Liver (tissue), 3 donors: ENCODE results near the gene SDK2.

Source experiments
- EGR1 ChIP-seq, 2 donors: IDR thresholded peaks; 2 replicates each; pipeline ENCODE4 v1.6.1; 2016 to 2018; ENCODE audit warnings: antibody characterized with exemption in 2 of 2, low read depth in 2 of 2
- FOXA1 ChIP-seq: IDR thresholded peaks from 2 replicates; pipeline ENCODE4 v1.6.1; 2016; ENCODE audit warnings: antibody characterized with exemption
- GABPA ChIP-seq, 2 donors: IDR thresholded peaks in 1 of 2; conservative IDR thresholded peaks in 1 of 2; 2 replicates each; pipeline ENCODE4 v1.6.1; 2016; ENCODE audit warnings: antibody characterized with exemption in 2 of 2, mild to moderate bottlenecking in 1 of 2, moderate library complexity in 1 of 2
- HNF4G ChIP-seq: IDR thresholded peaks from 2 replicates; pipeline ENCODE4 v1.6.1; 2016; ENCODE audit warnings: antibody characterized with exemption
- JUND ChIP-seq, 2 donors: IDR thresholded peaks; 2 replicates each; pipeline ENCODE4 v1.6.1; 2016; ENCODE audit warnings: antibody characterized with exemption in 2 of 2
- NR2F2 ChIP-seq: IDR thresholded peaks from 2 replicates; pipeline ENCODE4 v1.6.1; 2016; ENCODE audit warnings: antibody characterized with exemption
- RAD21 ChIP-seq, 2 donors: IDR thresholded peaks; 2 replicates each; pipeline ENCODE4 v1.6.1; 2016; ENCODE audit warnings: antibody characterized with exemption in 2 of 2, mild to moderate bottlenecking in 2 of 2
- RXRA ChIP-seq, 2 donors: IDR thresholded peaks; 2 replicates each; pipeline ENCODE4 v1.6.1; 2017 to 2018; ENCODE audit warnings: antibody characterized with exemption in 2 of 2, mild to moderate bottlenecking in 1 of 2
- SP1 ChIP-seq: IDR thresholded peaks from 2 replicates; pipeline ENCODE4 v1.6.1; 2018; ENCODE audit warnings: antibody characterized with exemption, mild to moderate bottlenecking
- YY1 ChIP-seq: IDR thresholded peaks from 2 replicates; pipeline ENCODE4 v1.6.1; 2016; ENCODE audit warnings: antibody characterized with exemption, mild to moderate bottlenecking
- TF ChIP-seq, protein P1 (sequence below): fragments of 150-350 bp; IDR thresholded peaks from 2 replicates; pipeline ENCODE4 v1.5.1; 2017; ENCODE audit warnings: improper control_type of control experiment, low read depth, low read length; ENCODE audit not compliant: missing input control
- TF ChIP-seq, protein P2 (sequence below): IDR thresholded peaks from 2 replicates; pipeline ENCODE4 v1.6.1; 2016; ENCODE audit warnings: antibody characterized with exemption
- TF ChIP-seq, protein P3 (sequence below): IDR thresholded peaks from 2 replicates; pipeline ENCODE4 v1.6.1; 2016; ENCODE audit warnings: antibody characterized with exemption, mild to moderate bottlenecking
- TF ChIP-seq, protein P4 (sequence below): IDR thresholded peaks from 2 replicates; pipeline ENCODE4 v1.6.1; 2016; ENCODE audit warnings: antibody characterized with exemption
- donor health status: healthy.
- donor health status: healthy.

DNA sequence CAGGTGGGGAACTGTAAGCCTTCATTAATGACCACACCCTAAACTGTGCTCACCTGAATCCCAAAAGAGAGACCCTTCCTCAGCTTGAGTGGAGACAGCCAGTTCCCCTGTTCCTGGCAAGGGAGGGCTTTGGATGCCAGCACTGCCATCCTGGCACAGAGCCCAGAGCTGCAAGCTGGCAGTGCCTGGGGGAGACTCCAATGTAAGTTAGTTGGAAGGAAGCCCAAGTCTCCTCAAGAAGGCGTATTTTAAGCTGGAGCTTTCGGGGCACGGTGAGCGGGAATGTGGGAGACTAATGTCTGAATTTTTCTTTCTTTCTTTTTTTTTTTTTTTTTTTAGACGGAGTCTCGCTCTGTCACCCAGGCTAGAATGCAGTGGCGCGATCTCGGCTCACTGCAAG is 337.1 kb downstream of the SDK2 start:
- TF ChIP-seq RXRA (IDR thresholded peaks at IDR 0.05) (no peak), YY1 (no peak), NR2F2 (no peak), RAD21 (IDR thresholded peaks at IDR 0.05) (no peak), JUND (IDR thresholded peaks at IDR 0.05) (no peak), FOXA1 (no peak), SP1 (no peak), HNF4G (no peak), EGR1 (IDR thresholded peaks at IDR 0.05; ENCODE audit: low read depth in 2 of 2) (no peak), GABPA (IDR thresholded peaks at IDR 0.05 in 1 of 2, conservative IDR thresholded peaks at IDR 0.05 in 1 of 2) (no peak)
- TF ChIP-seq, protein P1, sequence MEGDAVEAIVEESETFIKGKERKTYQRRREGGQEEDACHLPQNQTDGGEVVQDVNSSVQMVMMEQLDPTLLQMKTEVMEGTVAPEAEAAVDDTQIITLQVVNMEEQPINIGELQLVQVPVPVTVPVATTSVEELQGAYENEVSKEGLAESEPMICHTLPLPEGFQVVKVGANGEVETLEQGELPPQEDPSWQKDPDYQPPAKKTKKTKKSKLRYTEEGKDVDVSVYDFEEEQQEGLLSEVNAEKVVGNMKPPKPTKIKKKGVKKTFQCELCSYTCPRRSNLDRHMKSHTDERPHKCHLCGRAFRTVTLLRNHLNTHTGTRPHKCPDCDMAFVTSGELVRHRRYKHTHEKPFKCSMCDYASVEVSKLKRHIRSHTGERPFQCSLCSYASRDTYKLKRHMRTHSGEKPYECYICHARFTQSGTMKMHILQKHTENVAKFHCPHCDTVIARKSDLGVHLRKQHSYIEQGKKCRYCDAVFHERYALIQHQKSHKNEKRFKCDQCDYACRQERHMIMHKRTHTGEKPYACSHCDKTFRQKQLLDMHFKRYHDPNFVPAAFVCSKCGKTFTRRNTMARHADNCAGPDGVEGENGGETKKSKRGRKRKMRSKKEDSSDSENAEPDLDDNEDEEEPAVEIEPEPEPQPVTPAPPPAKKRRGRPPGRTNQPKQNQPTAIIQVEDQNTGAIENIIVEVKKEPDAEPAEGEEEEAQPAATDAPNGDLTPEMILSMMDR: no peak
- TF ChIP-seq, protein P2, sequence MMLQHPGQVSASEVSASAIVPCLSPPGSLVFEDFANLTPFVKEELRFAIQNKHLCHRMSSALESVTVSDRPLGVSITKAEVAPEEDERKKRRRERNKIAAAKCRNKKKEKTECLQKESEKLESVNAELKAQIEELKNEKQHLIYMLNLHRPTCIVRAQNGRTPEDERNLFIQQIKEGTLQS: no peak
- TF ChIP-seq, protein P3, sequence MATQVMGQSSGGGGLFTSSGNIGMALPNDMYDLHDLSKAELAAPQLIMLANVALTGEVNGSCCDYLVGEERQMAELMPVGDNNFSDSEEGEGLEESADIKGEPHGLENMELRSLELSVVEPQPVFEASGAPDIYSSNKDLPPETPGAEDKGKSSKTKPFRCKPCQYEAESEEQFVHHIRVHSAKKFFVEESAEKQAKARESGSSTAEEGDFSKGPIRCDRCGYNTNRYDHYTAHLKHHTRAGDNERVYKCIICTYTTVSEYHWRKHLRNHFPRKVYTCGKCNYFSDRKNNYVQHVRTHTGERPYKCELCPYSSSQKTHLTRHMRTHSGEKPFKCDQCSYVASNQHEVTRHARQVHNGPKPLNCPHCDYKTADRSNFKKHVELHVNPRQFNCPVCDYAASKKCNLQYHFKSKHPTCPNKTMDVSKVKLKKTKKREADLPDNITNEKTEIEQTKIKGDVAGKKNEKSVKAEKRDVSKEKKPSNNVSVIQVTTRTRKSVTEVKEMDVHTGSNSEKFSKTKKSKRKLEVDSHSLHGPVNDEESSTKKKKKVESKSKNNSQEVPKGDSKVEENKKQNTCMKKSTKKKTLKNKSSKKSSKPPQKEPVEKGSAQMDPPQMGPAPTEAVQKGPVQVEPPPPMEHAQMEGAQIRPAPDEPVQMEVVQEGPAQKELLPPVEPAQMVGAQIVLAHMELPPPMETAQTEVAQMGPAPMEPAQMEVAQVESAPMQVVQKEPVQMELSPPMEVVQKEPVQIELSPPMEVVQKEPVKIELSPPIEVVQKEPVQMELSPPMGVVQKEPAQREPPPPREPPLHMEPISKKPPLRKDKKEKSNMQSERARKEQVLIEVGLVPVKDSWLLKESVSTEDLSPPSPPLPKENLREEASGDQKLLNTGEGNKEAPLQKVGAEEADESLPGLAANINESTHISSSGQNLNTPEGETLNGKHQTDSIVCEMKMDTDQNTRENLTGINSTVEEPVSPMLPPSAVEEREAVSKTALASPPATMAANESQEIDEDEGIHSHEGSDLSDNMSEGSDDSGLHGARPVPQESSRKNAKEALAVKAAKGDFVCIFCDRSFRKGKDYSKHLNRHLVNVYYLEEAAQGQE: no peak
- TF ChIP-seq, protein P4, sequence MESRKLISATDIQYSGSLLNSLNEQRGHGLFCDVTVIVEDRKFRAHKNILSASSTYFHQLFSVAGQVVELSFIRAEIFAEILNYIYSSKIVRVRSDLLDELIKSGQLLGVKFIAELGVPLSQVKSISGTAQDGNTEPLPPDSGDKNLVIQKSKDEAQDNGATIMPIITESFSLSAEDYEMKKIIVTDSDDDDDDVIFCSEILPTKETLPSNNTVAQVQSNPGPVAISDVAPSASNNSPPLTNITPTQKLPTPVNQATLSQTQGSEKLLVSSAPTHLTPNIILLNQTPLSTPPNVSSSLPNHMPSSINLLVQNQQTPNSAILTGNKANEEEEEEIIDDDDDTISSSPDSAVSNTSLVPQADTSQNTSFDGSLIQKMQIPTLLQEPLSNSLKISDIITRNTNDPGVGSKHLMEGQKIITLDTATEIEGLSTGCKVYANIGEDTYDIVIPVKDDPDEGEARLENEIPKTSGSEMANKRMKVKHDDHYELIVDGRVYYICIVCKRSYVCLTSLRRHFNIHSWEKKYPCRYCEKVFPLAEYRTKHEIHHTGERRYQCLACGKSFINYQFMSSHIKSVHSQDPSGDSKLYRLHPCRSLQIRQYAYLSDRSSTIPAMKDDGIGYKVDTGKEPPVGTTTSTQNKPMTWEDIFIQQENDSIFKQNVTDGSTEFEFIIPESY: no peak
